K562 (cell line): Measurements from ENCODE around the gene EDEM1. TPM values are rescaled to one million over a fixed set of nuclear protein-coding genes. Genes with fewer than 3 reads are reported as not detected.

Experiments used
- ATF6 ChIP-seq: sonication (generic); formaldehyde crosslinking; IDR thresholded peaks from 2 replicates; pipeline ENCODE4 v1.4.0; 2020; ENCODE audit warnings: mild to moderate bottlenecking, missing genetic modification reagents
- BDP1 ChIP-seq: IDR thresholded peaks from 3 replicates; pipeline ENCODE4 v1.6.1; 2011; ENCODE audit not compliant: insufficient read length, insufficient read depth
- BRD9 ChIP-seq: fragments of 450-650 bp; IDR thresholded peaks from 2 replicates; pipeline ENCODE4 v1.6.1; 2018; ENCODE audit warnings: low read depth; ENCODE audit not compliant: partially characterized antibody
- BRF2 ChIP-seq: IDR thresholded peaks from 3 replicates; pipeline ENCODE4 v1.6.1; 2011; ENCODE audit warnings: borderline replicate concordance, mild to moderate bottlenecking; ENCODE audit not compliant: insufficient read length, insufficient read depth
- CBX3 ChIP-seq, 2 experiments: IDR thresholded peaks; 1 replicate in 1 of 2; 2 replicates in 1 of 2; pipeline ENCODE4 v1.6.1; 2012; ENCODE audit warnings: inconsistent platforms in 2 of 2, low read length in 2 of 2, borderline replicate concordance in 1 of 2, control low read depth in 1 of 2
- HDAC6 ChIP-seq: IDR thresholded peaks from 2 replicates; pipeline ENCODE4 v1.6.1; 2012; ENCODE audit warnings: low read depth, mild to moderate bottlenecking, control low read depth, inconsistent platforms, low read length, moderate library complexity
- MAZ ChIP-seq, 2 experiments: fragments of 450-650 bp in 1 of 2; sonication (generic) in 1 of 2; formaldehyde crosslinking; IDR thresholded peaks in 1 of 2; conservative IDR thresholded peaks in 1 of 2; 2 replicates each; pipeline versions ENCODE4 v1.4.0 to v1.5.0; 2020; ENCODE audit warnings: mild to moderate bottlenecking in 1 of 2, missing genetic modification reagents in 1 of 2
- NR3C1 ChIP-seq: sonication (generic); formaldehyde crosslinking; IDR thresholded peaks from 2 replicates; pipeline ENCODE4 v1.8.1; 2022; ENCODE audit warnings: missing genetic modification reagents
- RERE ChIP-seq: sonication (generic); formaldehyde crosslinking; IDR thresholded peaks from 2 replicates; pipeline ENCODE4 v1.8.0; 2023; ENCODE audit warnings: missing genetic modification reagents, mild to moderate bottlenecking, borderline replicate concordance
- TAF1 ChIP-seq: IDR thresholded peaks from 2 replicates; pipeline ENCODE4 v1.6.1; 2011; ENCODE audit warnings: mild to moderate bottlenecking, low read length, moderate library complexity; ENCODE audit not compliant: insufficient read depth, control insufficient read depth, severe bottlenecking; ENCODE audit errors: extremely low read depth
- THAP7 ChIP-seq: fragments of 250-450 bp; sonication (Bioruptor Pico); IDR thresholded peaks from 2 replicates; pipeline ENCODE4 v1.5.0; 2021
- ZBTB9 ChIP-seq: fragments of 450-650 bp; formaldehyde crosslinking; IDR thresholded peaks from 2 replicates; pipeline ENCODE4 v1.4.0; 2020; ENCODE audit warnings: mild to moderate bottlenecking, moderate library complexity
- ZFP1 ChIP-seq: fragments of 450-650 bp; formaldehyde crosslinking; IDR thresholded peaks from 2 replicates; pipeline ENCODE4 v1.4.0; 2020; ENCODE audit warnings: mild to moderate bottlenecking, mixed read lengths
- ZNF717 ChIP-seq: fragments of 250-450 bp; sonication (Bioruptor Pico); IDR thresholded peaks from 2 replicates; pipeline ENCODE4 v1.5.0; 2021
- ZNF766 ChIP-seq: fragments of 200-800 bp; sonication (Bioruptor generic); conservative IDR thresholded peaks from 2 replicates; pipeline ENCODE4 v1.6.1; 2016; ENCODE audit warnings: missing genetic modification characterization, missing compliant biosample characterization
- polyA plus RNA-seq, 8 experiments: library from polyadenylated mRNA; depleted of rRNA in 4 of 8; stranded (reverse) in 5 of 8; unstranded in 3 of 8; fragments of >200 nt; fragmentation: Nextera tagmentation in 2 of 8; fragmentation: Illumina TruSeq in 1 of 8; extraction: Ambion mirVana in 2 of 8; extraction: Trizol in 1 of 8; gene quantifications; 2 replicates each; pipeline versions ENCODE4 v1.2.1 to v1.2.3, GENCODE V29; 2011 to 2014; ENCODE audit warnings: inconsistent platforms in 1 of 8, missing spikeins in 1 of 8
- total RNA-seq, 7 experiments: library from RNA; depleted of rRNA in 6 of 7; stranded (reverse); fragments of >200 nt in 6 of 7; fragmentation: Illumina TruSeq in 2 of 7; extraction: Trizol in 2 of 7; gene quantifications; 2 replicates each; pipeline versions ENCODE4 v1.2.1 to v1.2.3, GENCODE V29; 2011 to 2021; ENCODE audit warnings: low replicate concordance in 1 of 7

Gene EDEM1
- total and polyA plus RNA-seq, 9 of the 15 experiments (the other 6 are each of a cell fraction or from before 2014, with no cell fraction given) = 6.2 to 36.7 (median 14.3) TPM

- no peak for TF ChIP-seq RERE
- TF ChIP-seq ZBTB9 (CRISPR knock-in tag) = peak; percentile 79
- no peak for TF ChIP-seq ZFP1 (CRISPR knock-in tag)
- no peak for TF ChIP-seq ATF6 (CRISPR knock-in tag)
- no peak for TF ChIP-seq THAP7 (CRISPR knock-in tag)
- TF ChIP-seq BRD9 = peak; percentile 96
- no peak for TF ChIP-seq TAF1
- peak; percentile 86 for TF ChIP-seq ZNF766 (CRISPR knock-in tag)
- TF ChIP-seq ZNF717 = no peak
- no peak for TF ChIP-seq HDAC6
- no peak for TF ChIP-seq BDP1
- no peak for TF ChIP-seq BRF2
- TF ChIP-seq MAZ (CRISPR knock-in tag; conservative IDR thresholded peaks at IDR 0.05 in 1 of 2, IDR thresholded peaks at IDR 0.05 in 1 of 2) = peak in 1 of 2 experiments; percentile 1; a peak in 2 of 4 replicates
- no peak for TF ChIP-seq NR3C1 (CRISPR knock-in tag)
- TF ChIP-seq CBX3 (IDR thresholded peaks at IDR 0.05; ENCODE audit: borderline replicate concordance in 1 of 2, low read length in 2 of 2) = no peak
Observed at GRCh38 chr3:5197470-5198312, 10.2 kb downstream of the EDEM1 start (continued).
